Testis (tissue), 2 donors: ENCODE results near the gene ZYX.

Source experiments
- CTCF ChIP-seq, 3 experiments: fragments of 450-650 bp in 2 of 3; fragments of 200-600 bp in 1 of 3; sonication (generic) in 1 of 3; IDR thresholded peaks; one replicate each; pipeline ENCODE4 v1.5.1; 2016 to 2019; ENCODE audit warnings: antibody characterized with exemption in 3 of 3, mild to moderate bottlenecking in 2 of 3, moderate library complexity in 1 of 3
- POLR2A ChIP-seq: fragments of 450-650 bp; IDR thresholded peaks from one replicate; pipeline ENCODE4 v1.6.1; 2017; ENCODE audit warnings: antibody characterized with exemption, mild to moderate bottlenecking, moderate library complexity

GRCh38 chr7:143391462-143392404, 10.6 kb downstream of the ZYX start:
- TF ChIP-seq CTCF (IDR thresholded peaks at IDR 0.05) (no peak), POLR2A (no peak)
